ENCODE results near the gene COL21A1.

DNA sequence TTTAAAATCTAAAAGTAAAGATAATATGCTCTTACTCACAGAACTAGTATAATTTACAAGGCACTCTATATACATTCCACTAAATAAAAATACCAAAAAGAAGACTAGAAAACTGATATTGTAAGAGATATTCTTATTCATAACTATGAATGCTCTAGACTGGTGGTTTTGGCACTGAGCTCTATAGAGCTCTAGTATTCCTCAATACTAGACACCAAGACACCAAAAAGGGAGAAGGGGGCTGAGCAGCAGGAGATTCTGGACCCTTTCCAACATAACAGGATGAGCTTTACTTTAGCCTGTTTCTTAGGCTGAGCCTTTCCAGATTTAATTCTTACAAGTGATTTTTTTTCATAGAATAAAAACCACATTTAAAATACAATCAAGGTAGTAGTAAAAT, 173.6 kb downstream of the COL21A1 start:
- no peak for TF ChIP-seq POLR2A (IDR thresholded peaks at IDR 0.05)
- TF ChIP-seq, protein P1, sequence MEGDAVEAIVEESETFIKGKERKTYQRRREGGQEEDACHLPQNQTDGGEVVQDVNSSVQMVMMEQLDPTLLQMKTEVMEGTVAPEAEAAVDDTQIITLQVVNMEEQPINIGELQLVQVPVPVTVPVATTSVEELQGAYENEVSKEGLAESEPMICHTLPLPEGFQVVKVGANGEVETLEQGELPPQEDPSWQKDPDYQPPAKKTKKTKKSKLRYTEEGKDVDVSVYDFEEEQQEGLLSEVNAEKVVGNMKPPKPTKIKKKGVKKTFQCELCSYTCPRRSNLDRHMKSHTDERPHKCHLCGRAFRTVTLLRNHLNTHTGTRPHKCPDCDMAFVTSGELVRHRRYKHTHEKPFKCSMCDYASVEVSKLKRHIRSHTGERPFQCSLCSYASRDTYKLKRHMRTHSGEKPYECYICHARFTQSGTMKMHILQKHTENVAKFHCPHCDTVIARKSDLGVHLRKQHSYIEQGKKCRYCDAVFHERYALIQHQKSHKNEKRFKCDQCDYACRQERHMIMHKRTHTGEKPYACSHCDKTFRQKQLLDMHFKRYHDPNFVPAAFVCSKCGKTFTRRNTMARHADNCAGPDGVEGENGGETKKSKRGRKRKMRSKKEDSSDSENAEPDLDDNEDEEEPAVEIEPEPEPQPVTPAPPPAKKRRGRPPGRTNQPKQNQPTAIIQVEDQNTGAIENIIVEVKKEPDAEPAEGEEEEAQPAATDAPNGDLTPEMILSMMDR (IDR thresholded peaks at IDR 0.05), result no peak
- no peak for TF ChIP-seq POLR2AphosphoS5 (IDR thresholded peaks at IDR 0.05)

Measured in breast epithelium (tissue), 3 donors.